CD4-positive, alpha-beta T cell (primary cell): ENCODE data around the gene CDK5RAP1. TPM values are rescaled to one million over a fixed set of nuclear protein-coding genes. Genes with fewer than 3 reads are reported as not detected.

ENCODE experiments used
- ATAC-seq: fragments of 200-7000 bp; cut with Tn5 transposase; one replicate; pipeline ENCODE4 v1.10.0; 2022; ENCODE audit warnings: mild to moderate bottlenecking; ENCODE audit not compliant: poor library complexity
- CTCF ChIA-PET: fragments of 350-600 bp; sonication (Branson Sonifier 250); formaldehyde crosslinking; loops from one replicate; lab custom pipeline; 2021; ENCODE audit warnings: antibody characterized with exemption, inconsistent platforms; lab: Charles Lee
- POLR2A ChIA-PET: fragments of 350-600 bp; sonication (Branson Sonifier 250); formaldehyde crosslinking; loops from one replicate; lab custom pipeline; 2021; ENCODE audit warnings: antibody characterized with exemption, inconsistent platforms; lab: Charles Lee
- DNase-seq, 14 experiments: peaks; one replicate each; pipeline ENCODE4 v3.0.0-alpha.2; 2013 to 2020; ENCODE audit warnings: mixed read lengths in 2 of 14
- H3K27ac ChIP-seq, 2 donors: one replicate each; pipeline versions ENCODE4 v1.5.1 to v1.7.0; 2013; ENCODE audit warnings: low read length in 2 of 2, low read depth in 1 of 2, mild to moderate bottlenecking in 1 of 2
- H3K27me3 ChIP-seq, 2 experiments: 1 replicate in 1 of 2; 2 replicates in 1 of 2; pipeline versions ENCODE4 v1.6.1 to v1.7.0; 2013; ENCODE audit warnings: low read length in 2 of 2, control low read depth in 1 of 2, mild to moderate bottlenecking in 1 of 2, moderate library complexity in 1 of 2; ENCODE audit not compliant: insufficient read depth in 2 of 2, control insufficient read depth in 1 of 2
- H3K36me3 ChIP-seq: one replicate; pipeline ENCODE4 v1.6.1; 2013; ENCODE audit warnings: low read length, control low read depth; ENCODE audit not compliant: insufficient read depth
- H3K4me1 ChIP-seq: one replicate; pipeline ENCODE4 v1.6.1; 2013; ENCODE audit warnings: low read length, control low read depth; ENCODE audit not compliant: insufficient read depth
- H3K4me3 ChIP-seq: one replicate; pipeline ENCODE4 v1.5.1; 2013; ENCODE audit warnings: mild to moderate bottlenecking, low read length, moderate library complexity
- H3K9me3 ChIP-seq, 2 experiments: 1 replicate in 1 of 2; 2 replicates in 1 of 2; pipeline versions ENCODE4 v1.6.1 to v1.7.0; 2013; ENCODE audit warnings: low read length in 2 of 2, mild to moderate bottlenecking in 2 of 2, control low read depth in 1 of 2, moderate library complexity in 1 of 2; ENCODE audit not compliant: control insufficient read depth in 1 of 2, insufficient read depth in 1 of 2
- H3K27ac Mint-ChIP-seq: one replicate; pipeline ENCODE4 v1.8.0; 2020; ENCODE audit warnings: mixed read lengths
- H3K27me3 Mint-ChIP-seq: one replicate; pipeline ENCODE4 v1.8.0; 2021; ENCODE audit warnings: mixed read lengths
- H3K36me3 Mint-ChIP-seq: one replicate; pipeline ENCODE4 v1.8.0; 2021; ENCODE audit warnings: low read depth, mixed read lengths
- H3K4me1 Mint-ChIP-seq: one replicate; pipeline ENCODE4 v1.8.0; 2021; ENCODE audit warnings: low read depth, mixed read lengths
- H3K4me3 Mint-ChIP-seq: one replicate; pipeline ENCODE4 v1.8.0; 2020; ENCODE audit warnings: mild to moderate bottlenecking, mixed read lengths
- H3K9me3 Mint-ChIP-seq: one replicate; pipeline ENCODE4 v1.8.0; 2020; ENCODE audit warnings: mixed read lengths
- CTCF ChIP-seq: fragments of 200-600 bp; IDR thresholded peaks from one replicate; pipeline ENCODE4 v1.8.0; 2022; ENCODE audit warnings: antibody characterized with exemption, mild to moderate bottlenecking
- intact Hi-C, 2 experiments: fragments of 100-400 bp; cut with DNase I in 1 of 2; cut with micrococcal nuclease in 1 of 2; formaldehyde crosslinking; loops; one replicate each; pipeline versions ENCODE4 v1.15.1 to v1.9.0; 2023 to 2025; cut with DNase I, micrococcal nuclease
- total RNA-seq, 174 experiments: library from RNA in 2 of 174; stranded (reverse) in 2 of 174; gene quantifications; one replicate each; pipeline ENCODE4 v1.2.3 and lab custom pipeline; 2021 to 2026

The CDK5RAP1 gene
- total RNA-seq, 2 experiments from 2014 or later = 59.7 to 63.0 TPM

GRCh38 chr20:33338467-33339258, 62.7 kb downstream of the CDK5RAP1 start:
- ChIA-PET CTCF (no interaction called here), POLR2A (no interaction called here)
- TF ChIP-seq CTCF = no peak
- H3K27me3 ChIP-seq = no peaks in the 10 kb centered on the region
- ATAC-seq (no peak), DNase-seq (no peak)
- Mint-ChIP-seq H3K36me3 (no peaks in the 10 kb centered on the region), H3K4me3 (no peak overlapping the region), H3K27me3 (no peaks in the 10 kb centered on the region), H3K4me1 (no peaks in the 10 kb centered on the region), H3K9me3 (no peaks in the 10 kb centered on the region), H3K27ac (no peak overlapping the region)
- H3K4me3 ChIP-seq = no peak overlapping the region
- no peaks in the 10 kb centered on the region for H3K4me1 ChIP-seq
- H3K27ac ChIP-seq = no peak overlapping the region
- no peaks in the 10 kb centered on the region for H3K36me3 ChIP-seq
- H3K9me3 ChIP-seq = no peaks in the 10 kb centered on the region
- intact Hi-C loops = no loop called here

GRCh38 chr20:33337531-33338165, 63.7 kb downstream of the CDK5RAP1 start:
- Mint-ChIP-seq H3K27ac (no peak overlapping the region), H3K27me3 (no peaks in the 10 kb centered on the region), H3K9me3 (no peaks in the 10 kb centered on the region), H3K4me3 (no peak overlapping the region), H3K4me1 (no peaks in the 10 kb centered on the region), H3K36me3 (no peaks in the 10 kb centered on the region)
- intact Hi-C loops = no loop called here
- no peak overlapping the region for H3K27ac ChIP-seq
- no peak overlapping the region for H3K4me3 ChIP-seq
- ATAC-seq (no peak), DNase-seq (no peak)
- no peaks in the 10 kb centered on the region for H3K4me1 ChIP-seq
- H3K36me3 ChIP-seq = no peaks in the 10 kb centered on the region
- CTCF ChIA-PET = no interaction called here
- POLR2A ChIA-PET = no interaction called here
- H3K9me3 ChIP-seq = no peaks in the 10 kb centered on the region
- no peaks in the 10 kb centered on the region for H3K27me3 ChIP-seq
- TF ChIP-seq CTCF = no peak

DNA sequence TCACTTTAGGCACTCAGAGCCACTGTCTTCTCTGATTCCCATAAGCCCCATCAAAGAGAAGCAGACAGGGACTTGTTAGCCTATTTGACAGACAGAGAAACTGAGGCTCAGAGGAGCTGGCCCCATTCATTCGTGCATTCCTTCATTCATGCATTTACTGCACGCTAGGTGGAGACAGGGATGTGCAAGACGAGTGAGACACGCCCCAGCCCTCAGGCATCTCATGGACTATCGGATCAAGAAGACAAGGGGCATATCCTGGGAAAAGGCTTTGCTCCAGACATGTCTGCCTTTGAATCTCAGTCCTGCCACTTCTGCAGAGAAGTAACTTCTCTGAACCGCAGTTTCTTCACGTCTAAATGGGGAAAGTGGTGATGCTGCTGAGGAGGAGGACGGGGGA, 64.2 kb downstream of the CDK5RAP1 start:
- intact Hi-C loops = no loop called here
- CTCF ChIA-PET = no interaction called here
- no peaks in the 10 kb centered on the region for H3K9me3 ChIP-seq
- no peaks in the 10 kb centered on the region for H3K36me3 Mint-ChIP-seq
- H3K27ac ChIP-seq = no peak overlapping the region
- no peak overlapping the region for H3K27ac Mint-ChIP-seq
- DNase-seq (no peak), ATAC-seq (no peak)
- H3K9me3 Mint-ChIP-seq = no peaks in the 10 kb centered on the region
- POLR2A ChIA-PET = no interaction called here
- H3K27me3 ChIP-seq = no peaks in the 10 kb centered on the region
- TF ChIP-seq CTCF = no peak
- H3K4me1 ChIP-seq = no peaks in the 10 kb centered on the region
- H3K4me3 ChIP-seq = no peak overlapping the region
- no peak overlapping the region for H3K4me3 Mint-ChIP-seq
- no peaks in the 10 kb centered on the region for H3K27me3 Mint-ChIP-seq
- no peaks in the 10 kb centered on the region for H3K36me3 ChIP-seq
- no peaks in the 10 kb centered on the region for H3K4me1 Mint-ChIP-seq
